HepG2 (cell line): ENCODE measurements around the gene SMIM12. TPM values are rescaled to one million over a fixed set of nuclear protein-coding genes. Genes with fewer than 3 reads are reported as not detected.

Experiments used
- AHR ChIP-seq: IDR thresholded peaks from 2 replicates; pipeline ENCODE4 v1.6.1; 2018; ENCODE audit warnings: missing genetic modification reagents, missing compliant biosample characterization
- AKNA ChIP-seq: sonication (generic); formaldehyde crosslinking; IDR thresholded peaks from 2 replicates; pipeline ENCODE4 v1.4.0; 2020; ENCODE audit warnings: missing genetic modification reagents, borderline replicate concordance
- HOXD1 ChIP-seq: sonication (generic); formaldehyde crosslinking; IDR thresholded peaks from 2 replicates; pipeline ENCODE4 v1.5.0; 2020; ENCODE audit warnings: missing genetic modification reagents
- KLF9 ChIP-seq: IDR thresholded peaks from 2 replicates; pipeline ENCODE4 v1.6.1; 2016; ENCODE audit warnings: low read depth
- KMT2B ChIP-seq: IDR thresholded peaks from 2 replicates; pipeline ENCODE4 v1.6.1; 2016; ENCODE audit warnings: missing genetic modification reagents, missing compliant biosample characterization
- PTBP1 ChIP-seq: fragments of 200-400 bp; formaldehyde crosslinking; IDR thresholded peaks from 2 replicates; pipeline ENCODE4 v1.6.1; 2018; ENCODE audit warnings: low read length, low read depth; ENCODE audit not compliant: poor library complexity, severe bottlenecking
- RNF2 ChIP-seq: fragments of 450-650 bp; conservative IDR thresholded peaks from 2 replicates; pipeline ENCODE4 v1.6.1; 2016; ENCODE audit warnings: low read depth
- SMYD3 ChIP-seq: sonication (generic); formaldehyde crosslinking; IDR thresholded peaks from 2 replicates; pipeline ENCODE4 v1.8.1; 2023; ENCODE audit warnings: mild to moderate bottlenecking, missing genetic modification reagents
- ZBTB40 ChIP-seq, 2 experiments: fragments of 450-650 bp in 1 of 2; sonication (generic) in 1 of 2; formaldehyde crosslinking in 1 of 2; IDR thresholded peaks; 2 replicates each; pipeline versions ENCODE4 v1.6.1 to v1.8.0; 2016 to 2022; ENCODE audit warnings: antibody characterized with exemption in 1 of 2, mild to moderate bottlenecking in 1 of 2, missing genetic modification reagents in 1 of 2
- ZHX1 ChIP-seq: sonication (generic); formaldehyde crosslinking; IDR thresholded peaks from 2 replicates; pipeline ENCODE4 v1.8.1; 2022; ENCODE audit warnings: low read depth, mild to moderate bottlenecking, missing genetic modification reagents
- ZNF343 ChIP-seq: sonication (generic); formaldehyde crosslinking; IDR thresholded peaks from 2 replicates; pipeline ENCODE4 v1.4.0; 2020; ENCODE audit warnings: mild to moderate bottlenecking, missing genetic modification reagents
- polyA plus RNA-seq, 8 experiments: library from polyadenylated mRNA; depleted of rRNA in 3 of 8; stranded (reverse) in 7 of 8; unstranded in 1 of 8; fragments of >200 nt; fragmentation: Illumina TruSeq in 4 of 8; extraction: Trizol in 4 of 8; gene quantifications; 2 replicates each; pipeline versions ENCODE4 v1.2.1 to v1.2.3, GENCODE V29; 2011 to 2016; ENCODE audit warnings: low read depth in 4 of 8, missing spikeins in 1 of 8, mixed read lengths in 1 of 8; ENCODE audit not compliant: insufficient read depth in 1 of 8
- total RNA-seq, 5 experiments: library from RNA; depleted of rRNA; stranded (reverse); fragments of >200 nt; fragmentation: Illumina TruSeq; extraction: Trizol; gene quantifications; 2 replicates each; pipeline ENCODE4 v1.2.3, GENCODE V29; 2016; ENCODE audit warnings: low read depth in 1 of 5

Gene SMIM12
- total and polyA plus RNA-seq, 2 of the 13 experiments (the other 11 are each of a cell fraction or from before 2014, with no cell fraction given) = 20.1 to 41.3 TPM

- TF ChIP-seq PTBP1 (peak; percentile 17), AKNA (CRISPR knock-in tag) (no peak), ZHX1 (CRISPR knock-in tag) (no peak), SMYD3 (CRISPR knock-in tag) (no peak; the same call in 1 of the 2 replicates), RNF2 (0 out of 2 replicates have a peak, but pooled peaks have one; percentile 57), KMT2B (CRISPR knock-in tag) (peak; percentile 88), ZBTB40 (IDR thresholded peaks at IDR 0.05) (no peak), ZBTB40 (CRISPR knock-in tag; IDR thresholded peaks at IDR 0.05) (peak; percentile 87), KLF9 (CRISPR knock-in tag) (no peak), ZNF343 (CRISPR knock-in tag) (peak; percentile 36; the same call in 1 of the 2 replicates), AHR (CRISPR knock-in tag) (peak; percentile 66; the same call in 1 of the 2 replicates), HOXD1 (CRISPR knock-in tag) (peak; percentile 83)
These were observed at the start of gene SMIM12 (continued) for GRCh38 chr1:34859446-34860200.
